Fibroblast of skin of right quadriceps (primary cell): Measurements from ENCODE around the gene KMT2B.
"Not testable (repeated sequence)": the region's sequence is repeated elsewhere in the genome, so short reads cannot be mapped to it uniquely, and the experiment has no call there.

Experiments
- DNase-seq: peaks from one replicate; pipeline ENCODE4 v3.0.0-alpha.2; 2013

KMT2B gene

DNA sequence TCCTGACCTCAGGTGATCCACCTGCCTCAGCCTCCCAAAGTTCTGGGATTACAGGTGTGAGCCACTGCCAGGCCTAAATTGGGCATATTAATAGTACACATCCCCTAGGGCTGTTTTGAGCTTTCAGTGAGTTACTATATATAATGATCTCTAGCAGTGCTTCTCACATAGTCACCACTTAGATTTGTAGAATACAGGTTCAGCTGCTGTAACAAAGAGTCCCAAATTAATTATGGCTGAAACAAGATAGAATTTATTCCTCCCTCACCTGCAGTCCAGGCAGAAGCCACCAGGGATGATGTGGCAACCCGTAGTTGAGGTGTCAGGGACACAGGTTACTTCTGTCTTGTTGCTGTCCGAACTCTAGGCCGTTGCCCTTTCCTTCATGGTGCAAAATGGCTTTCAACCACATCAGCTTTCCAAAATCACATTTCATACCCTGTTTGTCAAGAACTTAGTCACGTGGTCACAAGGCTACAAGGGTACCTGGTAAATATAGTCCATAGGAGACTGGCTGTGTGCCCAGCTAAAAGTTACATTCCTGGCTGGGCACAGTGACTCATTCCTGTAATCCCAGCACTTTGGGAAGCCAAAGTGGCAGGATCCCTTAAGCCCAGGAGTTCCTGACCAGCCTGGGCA is 43.0 kb downstream of the KMT2B start:
- no peak for DNase-seq

DNA sequence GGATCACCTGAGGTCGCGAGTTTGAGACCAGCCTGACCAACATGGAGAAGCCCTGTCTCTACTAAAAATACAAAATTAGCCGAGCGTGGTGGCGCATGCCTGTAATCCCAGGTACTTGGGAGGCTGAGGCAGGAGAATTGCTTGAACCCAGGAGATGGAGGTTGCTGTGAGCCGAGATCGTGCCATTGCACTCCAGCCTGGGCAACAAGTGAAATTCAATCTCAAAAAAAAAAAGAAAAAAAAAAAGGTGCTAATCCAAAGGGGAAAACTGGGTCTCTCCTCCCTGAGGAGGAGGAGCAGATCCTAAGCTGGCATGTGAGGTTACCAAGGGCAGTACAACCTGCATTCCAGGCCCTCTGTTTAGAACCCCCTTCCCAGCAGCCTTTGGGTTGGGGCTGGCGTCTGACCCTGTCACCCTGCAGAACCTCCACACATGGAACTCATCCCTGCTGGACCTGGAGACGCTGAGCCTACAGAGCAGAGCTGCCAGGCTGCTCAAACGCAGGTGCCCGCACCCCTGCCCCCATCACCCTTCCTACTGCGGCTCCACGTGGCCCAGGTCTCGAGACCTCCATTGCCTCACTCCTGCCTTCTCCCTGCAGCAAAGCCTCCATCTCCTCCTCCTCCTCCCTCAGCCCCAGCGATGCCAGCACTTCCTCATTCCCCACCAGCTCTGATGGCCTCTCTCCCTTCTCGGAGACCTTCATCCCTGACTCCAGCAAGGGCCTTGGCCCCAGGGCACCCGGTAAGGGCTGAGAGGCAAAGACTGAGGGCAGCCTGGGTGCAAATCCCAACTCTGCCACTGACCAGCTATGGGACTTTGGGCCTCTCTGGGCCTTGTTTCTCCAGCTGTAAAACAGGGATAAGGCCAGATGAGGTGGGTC is 46.9 kb downstream of the KMT2B start:
- no peak for DNase-seq

DNA sequence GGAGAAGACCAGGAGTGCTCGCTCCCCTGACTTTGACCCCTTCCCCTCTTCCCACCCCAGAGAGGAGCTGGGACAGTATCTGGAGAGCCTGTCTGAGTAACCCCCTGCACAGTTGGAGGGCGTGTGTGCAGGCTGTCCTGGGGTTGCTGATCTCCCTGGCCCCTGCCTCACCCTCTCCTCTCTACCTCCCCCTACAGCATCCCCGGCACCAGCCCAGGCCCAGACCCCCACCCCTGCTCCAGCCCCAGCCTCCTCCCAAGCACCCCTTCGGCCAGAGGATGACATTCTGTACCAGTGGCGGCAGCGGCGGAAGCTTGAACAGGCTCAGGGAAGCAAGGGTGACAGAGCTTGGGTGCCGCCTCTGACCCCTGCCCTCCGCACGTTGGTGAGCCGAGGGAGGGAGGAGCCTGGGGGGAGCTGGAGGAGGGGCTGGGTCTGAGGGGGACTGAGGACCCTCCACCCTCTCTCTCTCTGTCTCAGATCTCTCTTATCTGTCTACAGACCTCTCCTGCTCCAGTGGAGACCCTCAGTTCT is 48.8 kb downstream of the KMT2B start:
- DNase-seq, result no peak

DNA sequence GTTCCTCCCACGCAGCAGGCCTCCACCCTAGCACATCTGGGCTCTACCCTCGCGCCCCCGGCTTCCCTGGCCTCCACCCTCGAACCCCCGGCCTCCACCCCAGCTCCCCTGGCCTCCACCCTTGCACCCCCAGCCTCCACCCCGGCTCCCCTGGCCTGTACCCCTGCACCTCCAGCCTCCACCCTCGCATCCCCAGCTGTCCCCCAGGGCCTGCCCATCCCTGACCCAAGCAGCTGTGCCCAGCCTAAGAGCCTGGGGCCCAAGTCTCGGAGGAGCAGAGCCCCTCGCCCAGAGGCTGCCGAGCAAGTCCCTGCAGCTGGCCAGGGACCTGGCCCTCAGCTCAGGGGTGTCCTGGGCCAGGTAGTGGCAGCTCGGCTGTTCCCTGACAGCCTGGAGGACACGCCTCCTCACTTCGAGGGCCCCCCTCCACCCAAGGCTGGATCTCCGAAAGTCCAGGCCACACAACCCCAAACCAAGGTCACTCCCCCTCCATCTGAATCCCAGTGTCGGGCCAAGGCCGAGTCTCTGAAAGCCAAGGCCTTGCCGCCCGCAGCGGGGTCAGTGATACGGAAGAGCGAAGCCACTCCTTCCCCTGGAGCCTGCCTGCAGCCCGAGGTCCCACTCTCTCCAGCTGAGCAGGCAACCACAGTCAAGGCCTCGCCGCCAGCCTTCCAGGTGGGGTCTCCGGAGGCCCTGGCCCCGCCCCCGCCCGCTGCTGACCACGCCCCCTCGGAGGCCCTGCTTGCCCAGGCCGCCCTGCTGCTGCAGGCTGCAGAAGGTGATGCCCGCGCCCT is 49.7 kb downstream of the KMT2B start:
- DNase-seq, result no peak

DNA sequence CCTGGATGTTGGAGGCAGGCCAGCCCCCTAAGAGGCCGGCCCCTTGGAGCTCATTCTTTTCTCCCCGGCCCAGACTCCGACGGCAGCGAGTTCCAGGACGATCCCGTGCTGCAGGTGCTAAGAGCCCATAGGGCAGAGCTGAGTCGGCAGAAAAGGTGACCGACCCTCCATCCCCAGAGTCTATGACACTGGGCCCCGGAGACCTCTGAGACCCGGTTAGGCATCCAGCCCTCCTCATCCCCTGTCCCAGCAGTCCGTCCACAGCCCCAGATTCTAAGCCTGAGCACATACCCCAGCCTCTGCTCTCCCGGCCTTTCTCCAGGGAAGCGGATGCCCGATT is 50.2 kb downstream of the KMT2B start:
- DNase-seq, result no peak

DNA sequence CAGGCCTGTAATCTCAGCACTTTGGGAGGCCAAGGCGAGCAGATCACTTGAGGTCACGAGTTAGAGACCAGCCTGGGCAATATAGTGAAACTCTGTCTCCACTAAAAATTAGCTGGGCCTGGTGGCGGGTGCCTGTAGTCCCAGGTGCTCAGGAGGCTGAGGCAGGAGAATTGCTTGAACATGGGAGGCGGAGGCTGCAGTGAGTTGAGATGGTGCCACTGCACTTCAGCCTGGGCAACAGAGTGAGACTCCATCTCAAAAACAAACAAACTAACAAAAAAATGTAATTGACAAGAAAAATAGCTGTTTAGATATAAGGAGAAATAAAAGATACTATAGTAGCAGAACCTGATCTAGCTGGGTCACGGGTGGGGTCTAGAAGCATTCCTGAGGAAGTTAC is 54.6 kb downstream of the KMT2B start:
- DNase-seq, result not testable (repeated sequence)

DNA sequence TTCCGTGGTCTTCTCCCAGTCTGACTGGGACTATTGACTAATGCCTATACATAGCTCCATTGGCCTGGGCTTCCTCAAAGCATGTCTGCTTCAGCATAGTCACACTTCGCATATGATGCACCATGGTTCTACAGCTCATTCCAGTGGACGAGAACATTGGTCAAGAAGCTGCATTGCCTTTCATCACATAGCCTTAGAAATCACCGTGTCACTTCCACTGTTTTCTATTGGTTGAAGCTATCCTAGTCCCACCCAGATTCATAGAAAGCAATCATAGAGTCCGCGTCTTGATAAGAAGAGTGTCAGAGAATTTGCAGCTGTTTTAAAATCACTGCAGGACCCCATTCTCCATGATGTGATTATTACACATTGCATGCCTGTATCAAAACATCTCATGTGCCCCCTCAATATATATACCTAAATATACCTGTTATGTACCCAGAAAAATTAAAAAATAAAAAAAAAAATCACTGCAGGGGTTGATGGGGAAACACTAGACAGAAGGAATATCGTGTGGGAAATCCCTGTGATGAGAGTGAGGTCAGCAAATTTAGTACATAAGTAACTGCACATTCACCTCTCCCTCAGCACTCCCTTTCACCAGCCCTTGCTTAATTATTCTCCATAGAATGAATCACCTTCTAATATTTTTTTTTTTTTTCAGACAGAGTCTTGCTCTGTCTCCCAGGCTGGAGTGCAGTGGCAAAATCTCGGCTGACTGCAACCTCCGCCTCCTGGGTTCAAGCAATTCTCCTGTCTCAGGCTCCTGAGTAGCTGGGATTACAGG is 55.4 kb downstream of the KMT2B start:
- DNase-seq, result no peak

DNA sequence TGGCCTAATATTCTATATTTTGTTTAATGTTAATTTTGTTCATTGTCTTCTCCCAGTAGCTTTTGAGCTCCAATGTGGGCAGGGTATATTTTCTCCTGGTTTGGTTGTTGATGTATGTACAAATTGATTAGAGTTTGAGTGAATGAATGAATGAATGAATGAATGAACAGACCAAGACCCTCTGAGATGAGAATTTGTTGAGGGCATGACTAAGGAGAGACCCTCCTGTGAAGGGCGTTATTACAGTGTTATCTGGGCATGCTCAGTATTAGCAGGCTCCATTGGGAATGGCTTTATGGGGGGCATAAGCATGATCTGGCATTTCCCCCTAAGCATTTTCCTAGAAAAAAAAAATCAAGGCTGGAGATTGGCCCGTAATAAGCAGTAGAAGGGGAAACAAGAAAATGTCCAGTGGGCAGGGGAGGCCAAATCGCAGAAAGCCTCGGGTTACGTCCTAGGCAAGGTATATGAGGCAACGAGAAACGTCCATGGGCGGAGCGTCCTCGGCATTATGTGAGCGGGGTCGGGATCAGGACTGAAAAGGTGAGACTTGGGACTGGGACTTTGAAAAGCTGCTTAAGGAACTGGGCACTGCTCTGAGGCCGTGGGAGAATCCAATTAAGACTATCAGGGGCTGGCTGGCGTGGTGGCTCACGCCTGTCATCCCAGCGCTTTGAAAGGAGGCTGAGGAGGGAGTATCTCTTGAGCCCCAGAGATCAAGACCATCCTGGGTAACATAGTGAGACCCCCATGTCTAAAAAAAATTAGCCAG is 56.7 kb downstream of the KMT2B start:
- no peak for DNase-seq

DNA sequence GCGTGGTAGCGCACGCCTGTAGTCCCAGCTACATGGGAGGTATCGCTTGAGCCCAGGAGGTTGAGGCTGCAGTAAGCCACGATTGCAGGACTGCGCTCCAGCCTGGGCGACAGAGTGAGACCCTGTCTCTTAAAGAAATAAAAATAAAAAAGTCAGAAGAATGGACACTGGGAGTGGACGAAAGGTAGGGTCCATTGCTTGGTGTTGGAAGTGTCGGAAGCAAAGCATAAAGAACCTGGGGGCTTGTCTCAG is 57.2 kb downstream of the KMT2B start:
- DNase-seq, result no peak

DNA sequence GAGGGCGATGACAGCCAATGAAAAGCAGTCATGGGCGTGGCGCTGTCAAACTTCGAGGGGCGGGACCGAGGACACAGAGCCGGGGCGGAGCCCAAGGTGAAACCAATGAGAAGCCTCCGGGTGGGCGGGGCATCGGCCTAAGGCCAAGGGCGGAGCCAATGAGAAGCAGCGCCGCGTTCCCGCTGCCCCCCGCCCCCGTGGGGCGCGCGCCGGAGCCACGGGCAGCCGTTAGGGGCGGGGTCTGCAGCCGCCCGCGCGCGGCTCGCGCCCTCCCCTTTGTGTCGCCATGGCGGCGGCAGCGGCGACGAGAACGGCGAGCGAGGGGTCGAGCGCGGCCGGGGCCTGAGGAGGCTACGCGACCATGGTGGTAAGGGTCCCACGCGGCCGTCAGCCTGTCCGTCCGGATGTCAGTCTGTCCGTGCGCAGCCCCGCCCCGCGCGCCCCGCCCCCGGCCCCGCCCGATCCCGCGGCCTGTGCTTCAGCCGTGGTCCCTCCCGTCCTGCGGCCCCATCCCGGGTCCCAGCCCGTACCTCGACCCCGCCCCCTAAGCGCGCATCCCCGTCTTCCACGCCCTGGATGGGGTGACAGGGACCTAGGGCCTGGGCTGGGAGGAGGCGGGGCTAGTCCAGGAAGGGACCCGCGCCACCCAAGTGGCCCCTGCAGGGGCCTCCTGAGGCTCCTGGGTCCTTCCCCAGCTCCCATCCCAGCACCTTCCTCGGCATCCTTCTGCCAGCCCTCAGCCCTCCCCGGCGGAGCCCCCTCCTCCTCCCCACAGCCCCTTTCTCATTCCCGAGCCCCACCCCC is 57.7 kb downstream of the KMT2B start, which contains the start of gene ARHGAP33:
Gene ARHGAP33 (plus strand): TSS at position 267 of the 804 bp plus-strand sequence. CDS start 95 bp downstream, at position 362.
- peak; percentile 96 for DNase-seq

DNA sequence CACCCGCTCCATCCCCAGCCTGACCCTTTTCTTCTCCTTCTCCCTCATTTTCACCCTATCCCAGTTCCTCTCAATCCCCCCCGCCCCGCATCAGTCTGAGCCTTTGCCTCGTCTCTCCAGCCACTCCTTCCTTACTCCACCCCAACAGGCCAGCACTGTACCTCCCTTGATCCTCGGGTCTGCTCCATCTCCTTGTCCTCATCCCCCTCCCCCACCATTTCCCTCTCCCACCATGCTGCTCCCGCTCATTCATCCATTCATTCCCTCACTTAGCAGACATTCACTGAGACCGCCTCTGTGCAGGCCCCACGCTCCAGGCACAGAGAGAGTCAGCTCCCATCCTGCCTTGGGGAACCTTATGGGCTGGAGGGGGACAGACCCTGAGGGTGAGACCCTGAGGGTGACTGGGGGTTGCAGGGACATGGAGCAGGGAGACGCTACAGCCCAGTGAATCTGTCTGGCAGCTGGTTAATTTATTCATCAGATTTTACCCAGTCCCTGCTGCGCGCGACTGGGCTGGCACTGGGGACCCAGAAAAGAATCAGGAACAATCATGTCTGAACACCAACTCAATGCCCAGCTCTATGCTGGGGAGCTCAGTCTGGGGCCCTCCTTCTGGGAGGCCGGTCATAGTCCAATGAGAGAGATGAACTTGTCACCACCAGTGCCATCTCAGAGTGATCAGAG is 58.4 kb downstream of the KMT2B start:
- no peak for DNase-seq

DNA sequence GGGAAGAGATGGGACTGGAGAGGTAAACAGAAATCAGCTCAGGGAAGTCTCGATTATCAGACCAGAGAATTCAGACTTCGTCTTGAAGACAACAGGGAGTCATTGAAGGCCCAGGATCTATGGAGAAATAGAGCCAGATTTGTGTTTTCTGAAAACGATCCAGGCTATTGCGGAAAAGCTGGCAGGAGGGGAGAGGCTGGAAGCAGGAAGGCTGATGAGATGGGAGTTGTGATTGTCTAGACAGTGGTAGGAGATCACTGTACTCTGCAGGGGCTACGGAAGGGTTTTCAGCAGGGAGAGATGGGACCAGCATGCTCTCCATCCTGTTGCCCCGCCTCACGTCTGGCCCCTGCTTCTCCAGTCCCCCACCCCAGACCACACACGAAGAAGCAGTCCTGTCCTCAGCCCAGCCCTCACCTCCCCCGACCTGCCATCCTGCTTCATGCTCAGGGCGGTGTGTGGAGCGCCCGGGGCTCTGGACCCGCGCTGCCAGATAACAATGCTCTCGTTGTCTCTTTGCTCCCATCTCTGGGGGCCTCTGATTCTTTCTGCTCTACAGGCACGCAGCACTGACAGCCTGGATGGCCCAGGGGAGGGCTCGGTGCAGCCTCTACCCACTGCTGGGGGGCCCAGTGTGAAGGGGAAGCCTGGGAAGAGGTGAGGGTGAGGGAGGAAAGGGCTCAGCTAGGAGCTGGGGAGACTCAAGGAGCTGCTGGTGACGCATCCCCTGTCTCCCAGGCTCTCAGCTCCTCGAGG is 59.5 kb downstream of the KMT2B start:
- no peak for DNase-seq

DNA sequence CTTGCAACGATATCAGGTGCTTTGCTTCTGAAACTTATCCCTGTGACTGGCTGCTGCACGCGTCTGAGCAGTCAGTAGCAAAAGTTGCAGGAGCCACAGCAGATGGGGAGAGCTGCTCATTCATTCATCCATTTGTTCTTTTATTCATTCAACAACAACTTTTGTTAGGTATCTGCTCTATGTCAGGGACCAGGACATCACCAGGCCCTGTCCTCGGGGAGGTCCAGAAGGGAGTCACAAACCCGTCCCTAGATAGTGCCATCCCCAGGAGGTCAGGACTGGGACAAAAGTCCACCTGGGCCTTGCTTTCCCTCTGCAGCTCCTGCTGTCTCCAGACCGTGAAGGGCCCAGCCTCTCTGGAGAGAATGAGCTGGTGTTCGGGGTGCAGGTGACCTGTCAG is 60.2 kb downstream of the KMT2B start:
- DNase-seq, result no peak

DNA sequence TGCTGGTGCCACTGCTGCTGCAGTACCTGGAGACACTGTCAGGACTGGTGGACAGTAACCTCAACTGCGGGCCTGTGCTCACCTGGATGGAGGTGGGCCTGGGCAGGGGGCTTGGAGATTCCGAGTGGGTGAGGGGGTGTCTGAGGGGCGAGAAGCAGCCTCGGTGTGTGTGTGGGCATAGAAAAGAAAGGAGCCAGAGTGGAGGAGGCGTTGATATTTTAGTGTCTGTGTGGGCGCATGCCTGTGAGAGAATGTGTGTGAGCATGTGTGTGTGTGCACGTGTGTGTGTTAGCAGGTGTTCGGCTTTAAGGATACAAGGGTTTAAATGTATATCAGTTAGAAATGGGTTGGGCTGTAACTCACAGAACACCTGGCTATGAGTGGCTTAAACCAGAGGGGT is 61.2 kb downstream of the KMT2B start:
- no peak for DNase-seq

DNA sequence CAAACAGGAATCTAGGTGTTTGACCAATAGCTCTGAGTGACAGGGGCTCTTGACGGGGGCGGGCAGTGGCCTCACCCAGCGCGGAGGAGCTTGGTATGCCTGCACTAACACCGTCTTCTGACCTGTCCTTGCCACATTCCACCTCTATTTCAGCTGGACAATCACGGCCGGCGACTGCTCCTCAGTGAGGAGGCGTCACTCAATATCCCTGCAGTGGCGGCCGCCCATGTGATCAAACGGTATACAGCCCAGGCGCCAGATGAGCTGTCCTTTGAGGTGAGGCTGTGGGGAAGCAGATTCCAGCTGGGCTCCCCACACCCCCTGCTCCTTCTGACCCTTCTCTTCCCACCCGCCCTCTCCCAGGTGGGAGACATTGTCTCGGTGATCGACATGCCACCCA is 62.3 kb downstream of the KMT2B start:
- no peak for DNase-seq

DNA sequence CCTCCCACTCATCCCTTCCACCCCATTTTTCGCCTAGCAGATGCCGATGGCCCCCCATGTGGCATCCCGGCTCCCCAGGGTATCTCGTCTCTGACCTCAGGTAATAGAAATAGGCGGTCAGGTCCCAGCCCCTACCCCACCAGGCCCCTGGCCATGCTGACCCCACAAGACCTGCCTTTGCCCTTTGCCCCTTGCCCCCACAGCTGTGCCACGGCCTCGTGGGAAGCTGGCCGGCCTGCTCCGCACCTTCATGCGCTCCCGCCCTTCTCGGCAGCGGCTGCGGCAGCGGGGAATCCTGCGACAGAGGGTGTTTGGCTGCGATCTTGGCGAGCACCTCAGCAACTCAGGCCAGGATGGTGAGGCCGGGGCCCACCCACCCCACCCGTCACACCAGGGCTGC is 62.9 kb downstream of the KMT2B start:
- DNase-seq, result no peak

DNA sequence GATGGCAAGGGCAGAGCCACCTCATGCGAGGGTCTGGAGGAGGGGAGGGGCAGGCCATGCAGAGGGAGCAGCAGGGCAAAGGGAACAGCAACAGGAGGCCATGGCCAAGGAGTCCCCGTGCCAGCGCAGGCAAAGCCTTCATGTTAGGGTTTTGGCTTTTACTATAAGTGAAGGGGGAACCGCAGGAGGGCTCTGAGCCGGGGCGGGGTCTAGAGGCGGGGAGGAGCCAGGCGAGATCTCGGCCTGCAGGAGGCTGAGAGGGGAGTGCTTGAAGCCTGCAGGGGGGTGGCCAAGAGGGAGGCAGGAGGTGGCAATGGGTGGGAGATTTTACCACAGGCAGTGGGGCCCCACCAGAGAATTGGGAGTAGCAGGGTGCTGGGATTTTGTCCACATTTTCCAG is 63.8 kb downstream of the KMT2B start:
- DNase-seq, result no peak

DNA sequence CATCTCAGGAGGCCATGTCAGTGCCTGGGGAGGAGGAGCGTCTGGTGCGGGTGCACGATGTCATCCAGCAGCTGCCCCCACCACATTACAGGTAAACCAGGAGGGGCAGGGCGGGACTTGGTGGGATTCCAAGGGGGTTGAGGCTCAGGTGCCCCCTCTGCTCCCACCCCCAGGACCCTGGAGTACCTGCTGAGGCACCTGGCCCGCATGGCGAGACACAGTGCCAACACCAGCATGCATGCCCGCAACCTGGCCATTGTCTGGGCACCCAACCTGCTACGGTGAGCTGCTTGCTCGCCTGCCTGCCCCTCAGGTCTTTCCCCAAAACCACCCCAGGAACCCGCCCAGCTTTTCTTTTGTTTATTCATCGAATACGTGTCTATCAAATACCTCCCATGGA is 64.8 kb downstream of the KMT2B start:
- DNase-seq, result no peak

DNA sequence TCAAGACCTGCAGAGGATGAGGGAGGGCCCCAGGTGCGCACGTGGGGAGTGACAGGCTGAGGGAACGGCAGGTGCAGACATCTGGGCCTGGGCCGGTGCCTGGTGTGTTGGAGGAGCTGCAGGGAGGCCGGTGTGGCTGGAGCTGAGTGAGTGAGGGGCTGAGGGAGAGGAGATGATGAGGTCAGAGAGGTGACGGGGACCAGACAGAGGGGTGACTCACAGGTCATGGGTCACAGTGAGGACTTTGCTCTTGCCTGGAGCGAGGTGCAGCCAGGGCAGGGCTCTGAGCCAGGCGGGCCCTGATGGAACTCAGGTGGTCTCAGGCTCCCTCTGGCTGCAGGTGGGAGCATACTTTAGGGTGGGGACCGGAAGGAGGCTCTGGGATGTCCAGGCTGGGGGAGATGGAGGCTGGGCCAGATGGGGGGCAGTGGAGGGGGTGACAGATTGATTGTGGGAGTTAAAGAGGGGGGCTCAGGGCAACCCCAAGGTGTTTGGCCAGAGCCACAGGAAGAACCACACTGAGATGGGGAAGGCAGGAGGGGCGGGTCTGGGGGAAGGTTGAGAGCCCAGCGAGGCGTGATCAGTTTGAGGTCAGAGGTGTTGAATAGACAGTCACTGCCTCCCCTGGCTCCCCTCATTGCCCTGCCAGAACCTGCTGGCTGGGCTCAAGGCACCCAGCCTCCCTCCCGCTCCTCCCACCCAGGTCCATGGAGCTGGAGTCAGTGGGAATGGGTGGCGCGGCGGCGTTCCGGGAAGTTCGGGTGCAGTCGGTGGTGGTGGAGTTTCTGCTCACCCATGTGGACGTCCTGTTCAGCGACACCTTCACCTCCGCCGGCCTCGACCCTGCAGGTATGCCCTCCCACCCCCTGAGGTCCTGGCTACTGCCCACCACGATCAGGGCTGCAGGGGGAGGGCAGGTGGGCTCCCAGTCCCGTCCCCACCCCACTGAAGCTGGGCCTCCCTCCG is 65.9 kb downstream of the KMT2B start:
- DNase-seq, result no peak
